ENCODE measurements around the gene BACE2. TPM values are rescaled to one million over a fixed set of nuclear protein-coding genes. Genes with fewer than 3 reads are reported as not detected.

Gene BACE2
- total and polyA plus RNA-seq, 12 donors, result 4.5 to 36.5 (median 15.1) TPM

DNA sequence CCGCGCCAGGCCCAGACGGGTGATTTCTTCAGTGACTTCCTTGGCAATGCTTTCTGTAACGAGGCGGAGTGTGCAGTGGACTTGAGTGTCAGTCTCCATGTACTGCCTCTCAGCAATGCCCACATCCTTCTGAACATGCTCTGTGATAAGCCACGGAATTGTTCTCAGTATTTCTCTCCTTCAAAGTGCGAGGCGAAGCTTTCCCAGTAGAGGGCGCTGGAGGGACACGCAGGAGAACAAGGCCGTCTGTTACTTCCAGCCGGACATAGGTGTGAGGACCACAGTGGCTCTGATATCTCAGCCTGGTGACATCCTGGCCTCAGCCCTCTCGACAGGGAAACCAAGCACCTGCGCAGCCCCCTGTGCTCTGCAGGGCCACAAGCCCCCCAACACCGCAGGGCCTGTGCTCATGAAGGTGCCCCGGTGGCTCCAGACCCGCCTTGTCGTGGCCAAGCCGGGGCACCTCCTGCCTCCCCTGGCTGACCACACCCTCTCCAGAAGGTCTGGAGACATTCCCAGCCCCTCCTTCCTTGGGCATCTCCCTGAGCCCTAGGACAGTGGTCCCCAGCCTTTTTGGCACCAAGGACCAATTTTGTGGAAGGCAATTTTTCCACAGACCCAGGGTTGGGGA lies 46.1 kb upstream of the BACE2 start:
- H3K4me3 ChIP-seq, result no peak overlapping the region
- ATAC-seq (peak; percentile 33 to 90 (median 86)), DNase-seq (peak; percentile 73 to 84)
- TF ChIP-seq, protein P1, sequence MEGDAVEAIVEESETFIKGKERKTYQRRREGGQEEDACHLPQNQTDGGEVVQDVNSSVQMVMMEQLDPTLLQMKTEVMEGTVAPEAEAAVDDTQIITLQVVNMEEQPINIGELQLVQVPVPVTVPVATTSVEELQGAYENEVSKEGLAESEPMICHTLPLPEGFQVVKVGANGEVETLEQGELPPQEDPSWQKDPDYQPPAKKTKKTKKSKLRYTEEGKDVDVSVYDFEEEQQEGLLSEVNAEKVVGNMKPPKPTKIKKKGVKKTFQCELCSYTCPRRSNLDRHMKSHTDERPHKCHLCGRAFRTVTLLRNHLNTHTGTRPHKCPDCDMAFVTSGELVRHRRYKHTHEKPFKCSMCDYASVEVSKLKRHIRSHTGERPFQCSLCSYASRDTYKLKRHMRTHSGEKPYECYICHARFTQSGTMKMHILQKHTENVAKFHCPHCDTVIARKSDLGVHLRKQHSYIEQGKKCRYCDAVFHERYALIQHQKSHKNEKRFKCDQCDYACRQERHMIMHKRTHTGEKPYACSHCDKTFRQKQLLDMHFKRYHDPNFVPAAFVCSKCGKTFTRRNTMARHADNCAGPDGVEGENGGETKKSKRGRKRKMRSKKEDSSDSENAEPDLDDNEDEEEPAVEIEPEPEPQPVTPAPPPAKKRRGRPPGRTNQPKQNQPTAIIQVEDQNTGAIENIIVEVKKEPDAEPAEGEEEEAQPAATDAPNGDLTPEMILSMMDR (IDR thresholded peaks at IDR 0.05), result peak; percentile 82 to 95 (median 89)
- H3K36me3 ChIP-seq, result no peaks in the 10 kb centered on the region
- 40 to 42% methylated on average over 19 of the region's 19 CpGs for WGBS, 2 donors
- intact Hi-C loops (cut with DNase I), result loop anchor here in 9 of 10 donors (2.0 to 10.0 kb wide), 3 partner anchors 339 to 343 kb away; no protein-coding TSS in a partner anchor
- H3K27me3 ChIP-seq, result peaks cover 0 to 33% (median 16%) of the 10 kb centered on the region in 7 donors
- peaks cover 0 to 11% (median 3%) of the 10 kb centered on the region in 9 donors for H3K4me1 ChIP-seq
- no peaks in the 10 kb centered on the region for H3K9me3 ChIP-seq
- no peak overlapping the region for H3K27ac ChIP-seq

DNA sequence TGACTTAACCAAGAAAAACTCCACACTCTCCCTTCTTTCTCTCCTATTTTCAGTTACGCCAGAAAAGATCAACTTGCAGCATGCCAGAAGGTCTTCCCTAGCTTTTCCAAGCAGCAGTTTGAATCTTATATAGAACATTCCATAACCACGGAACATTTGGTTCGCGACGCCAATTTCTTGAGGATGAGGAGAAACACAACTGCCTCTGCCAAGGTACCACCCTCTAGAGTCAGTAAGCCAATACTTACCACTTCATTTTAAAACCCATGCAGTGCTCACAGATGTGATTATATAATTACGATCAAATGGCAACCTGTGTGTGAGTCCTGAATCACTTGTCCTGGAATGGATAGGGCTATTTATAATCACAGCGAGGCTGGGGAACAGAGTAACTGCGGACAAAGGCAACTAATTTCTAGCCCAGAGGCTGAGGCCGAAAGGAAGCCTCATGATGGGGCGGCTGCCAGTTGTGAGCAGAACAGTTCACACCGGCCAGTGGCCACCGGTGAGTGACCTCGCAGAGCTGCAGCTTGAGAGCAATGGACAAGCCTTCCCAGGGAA lies 43.2 kb upstream of the BACE2 start:
- peak overlapping the region in 1 of 10 donors; percentile 5 for H3K4me3 ChIP-seq
- DNase-seq (no peak), ATAC-seq (peak; percentile 14 to 64 (median 49))
- peaks cover 0 to 30% (median 9%) of the 10 kb centered on the region in 7 donors for H3K27me3 ChIP-seq
- intact Hi-C loops (cut with DNase I), result loop anchor here in 7 of 10 donors (5.0 to 10.0 kb wide), 2 partner anchors 338 to 340 kb away; no protein-coding TSS in a partner anchor
- H3K36me3 ChIP-seq, result no peaks in the 10 kb centered on the region
- no peak overlapping the region for H3K27ac ChIP-seq
- H3K9me3 ChIP-seq, result peaks cover 0 to 10% (median 0%) of the 10 kb centered on the region in 11 donors
- 64 to 70% methylated on average over 13 of the region's 13 CpGs for whole genome bisulfite sequencing, 2 donors
- peaks cover 0 to 11% (median 3%) of the 10 kb centered on the region in 9 donors for H3K4me1 ChIP-seq
- TF ChIP-seq, protein P1 (IDR thresholded peaks at IDR 0.05), result no peak

DNA sequence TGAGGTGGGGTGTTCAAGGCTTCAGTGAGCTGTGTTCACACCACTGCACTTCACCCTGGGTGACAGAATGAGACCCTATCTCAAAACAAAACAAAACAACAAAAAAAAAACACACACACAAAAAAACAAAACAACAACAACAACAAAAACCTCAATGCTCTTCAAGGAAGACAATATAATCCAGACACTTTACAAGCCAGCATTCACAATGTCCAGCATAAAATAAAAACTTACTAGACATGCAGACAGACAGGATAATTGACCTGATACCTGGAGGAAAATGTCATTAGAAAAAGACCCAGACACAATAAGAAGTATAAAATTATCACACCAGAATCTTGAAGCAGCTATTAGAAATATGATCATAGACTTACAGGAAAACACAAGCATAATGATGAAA lies 39.0 kb upstream of the BACE2 start:
- TF ChIP-seq, protein P1 (IDR thresholded peaks at IDR 0.05), result no peak
- Histone ChIP-seq H3K4me1 (peaks cover 0 to 11% (median 3%) of the 10 kb centered on the region in 9 donors), H3K27me3 (peaks cover 0 to 10% (median 0%) of the 10 kb centered on the region in 7 donors), H3K36me3 (no peaks in the 10 kb centered on the region), H3K9me3 (peaks cover 0 to 10% (median 0%) of the 10 kb centered on the region in 11 donors), H3K27ac (no peak overlapping the region), H3K4me3 (no peak overlapping the region)
- no peak for ATAC-seq
- intact Hi-C loops (cut with DNase I), result loop anchor here in 2 of 10 donors (10.0 kb wide), 1 partner anchor 336 kb away; no protein-coding TSS in a partner anchor
- no peak for DNase-seq

DNA sequence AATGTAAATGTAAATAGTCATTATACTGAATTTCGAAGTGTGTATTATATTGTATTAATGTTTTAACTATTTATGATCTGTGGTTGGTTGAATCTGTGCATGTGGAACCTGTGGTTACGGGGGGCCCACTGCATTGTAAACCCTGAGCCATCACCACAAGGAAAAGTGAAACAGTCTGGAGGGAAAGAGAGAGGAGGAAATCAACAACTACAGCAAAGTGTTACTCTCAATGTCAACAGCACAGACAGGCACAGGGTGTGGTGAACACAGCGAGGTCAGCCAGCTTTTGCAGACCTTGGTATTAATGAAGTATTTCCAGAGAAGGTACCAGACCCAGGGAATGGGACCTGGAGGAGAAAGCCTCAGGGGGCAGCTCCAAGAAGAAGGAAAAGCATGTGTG lies 37.1 kb upstream of the BACE2 start:
- Histone ChIP-seq H3K9me3 (peaks cover 0 to 10% (median 0%) of the 10 kb centered on the region in 11 donors), H3K4me3 (no peak overlapping the region), H3K27me3 (peaks cover 0 to 10% (median 0%) of the 10 kb centered on the region in 7 donors), H3K4me1 (no peaks in the 10 kb centered on the region), H3K27ac (no peak overlapping the region), H3K36me3 (no peaks in the 10 kb centered on the region)
- intact Hi-C loops (cut with DNase I), result loop anchor here in 1 of 10 donors (5.0 kb wide), 1 partner anchor 989 kb away; no protein-coding TSS in a partner anchor
- ATAC-seq, result no peak
- DNase-seq, result no peak
- TF ChIP-seq, protein P1 (IDR thresholded peaks at IDR 0.05), result no peak
- 74 to 76% methylated on average over 3 of the region's 3 CpGs for WGBS, 2 donors

Data from heart right ventricle (tissue), 16 donors.